GM12878 (cell line): ENCODE results near the gene G3BP1. TPM values are rescaled to one million over a fixed set of nuclear protein-coding genes. Genes with fewer than 3 reads are reported as not detected.
"Not testable (repeated sequence)": the region's sequence is repeated elsewhere in the genome, so short reads cannot be mapped to it uniquely, and the experiment has no call there.

Experiments
- ATAC-seq: fragments of 200-7000 bp; cut with Tn5 transposase; 3 replicates; pipeline ENCODE4 v1.9.1; 2020; ENCODE audit warnings: mild to moderate bottlenecking, moderate library complexity
- BruUV-seq: library from RNA; stranded (reverse); fragments of 400-500 nt; replicated peaks from 2 replicates; lab custom pipeline; 2021; lab: Mats Ljungman, UMichigan
- CTCF ChIA-PET: fragments of 300-600 bp; sonication (Branson Sonifier 250); formaldehyde crosslinking; extraction: SDS; loops from one replicate; lab custom pipeline; 2021; ENCODE audit warnings: inconsistent platforms; lab: Yijun Ruan, JAX
- POLR2A ChIA-PET: fragments of 350-600 bp; formaldehyde crosslinking; extraction: SDS; loops from one replicate; lab custom pipeline; 2021; ENCODE audit warnings: inconsistent platforms; lab: Charles Lee
- RAD21 ChIA-PET: fragments of 300-600 bp; sonication (Branson Sonifier 250); formaldehyde crosslinking; loops from one replicate; lab custom pipeline; 2023; ENCODE audit warnings: antibody characterized with exemption; ENCODE audit not compliant: unreplicated experiment; lab: Charles Lee
- SMC1A ChIA-PET: fragments of 300-600 bp; sonication (Branson Sonifier 250); formaldehyde crosslinking; loops from one replicate; lab custom pipeline; 2023; ENCODE audit not compliant: unreplicated experiment, uncharacterized antibody; lab: Charles Lee
- DNase-seq: peaks from one replicate; pipeline ENCODE4 v3.0.0-alpha.2; 2011; ENCODE audit warnings: low read depth, low spot score
- FAIRE-seq: peaks from 3 replicates; lab custom pipeline; 2011; peaks lifted over from hg19 to GRCh38; lab: Jason Lieb, UNC
- H2AFZ ChIP-seq: 2 replicates; pipeline ENCODE4 v1.6.0; 2011; ENCODE audit warnings: low read depth, low read length, control low read depth; ENCODE audit not compliant: control insufficient read depth
- H3K27ac ChIP-seq: 2 replicates; pipeline ENCODE4 v1.5.1; 2011; ENCODE audit warnings: control low read depth; ENCODE audit not compliant: control insufficient read depth, insufficient read depth
- H3K27me3 ChIP-seq, 2 experiments: replicated peaks in 1 of 2; 2 replicates each; pipeline versions ENCODE4 v1.6.0 to v1.6.1; 2011; ENCODE audit warnings: low read length in 1 of 2; ENCODE audit not compliant: control insufficient read depth in 2 of 2, insufficient read depth in 2 of 2
- H3K36me3 ChIP-seq, 2 experiments: 2 replicates each; pipeline ENCODE4 v1.5.1; 2011; ENCODE audit warnings: low read length in 1 of 2; ENCODE audit not compliant: control insufficient read depth in 2 of 2, insufficient read depth in 2 of 2
- H3K4me1 ChIP-seq: 2 replicates; pipeline ENCODE4 v1.6.1; 2011; ENCODE audit warnings: mild to moderate bottlenecking, low read length, moderate library complexity, mixed read lengths; ENCODE audit not compliant: control insufficient read depth, insufficient read depth
- H3K4me2 ChIP-seq: 2 replicates; pipeline ENCODE4 v1.6.0; 2011; ENCODE audit warnings: control low read depth; ENCODE audit not compliant: control insufficient read depth, insufficient read depth
- H3K4me3 ChIP-seq: fragments of 200-600 bp; sonication (generic); 2 replicates; pipeline ENCODE4 v1.5.1; 2016
- H3K79me2 ChIP-seq: 2 replicates; pipeline ENCODE4 v1.6.0; 2011; ENCODE audit warnings: low read length; ENCODE audit not compliant: control insufficient read depth, insufficient read depth
- H3K9ac ChIP-seq: 2 replicates; pipeline ENCODE4 v1.8.0; 2011; ENCODE audit warnings: low read length, control low read depth, mixed read lengths; ENCODE audit not compliant: control insufficient read depth, insufficient read depth
- H3K9me3 ChIP-seq: replicated peaks from 3 replicates; pipeline ENCODE4 v1.5.1; 2011; ENCODE audit warnings: mild to moderate bottlenecking, low read length; ENCODE audit not compliant: control insufficient read depth, insufficient read depth
- H4K20me1 ChIP-seq: 2 replicates; pipeline ENCODE4 v1.6.0; 2011; ENCODE audit not compliant: control insufficient read depth, insufficient read depth
- BCL11A ChIP-seq: IDR thresholded peaks from 2 replicates; pipeline ENCODE4 v1.6.1; 2011; ENCODE audit warnings: low read depth, low read length
- BCL3 ChIP-seq: IDR thresholded peaks from 2 replicates; pipeline ENCODE4 v1.6.1; 2011; ENCODE audit warnings: borderline replicate concordance, low read depth, mild to moderate bottlenecking, moderate library complexity, low read length; ENCODE audit not compliant: insufficient read depth, poor library complexity, severe bottlenecking
- CBX5 ChIP-seq: sonication (generic); IDR thresholded peaks from 2 replicates; pipeline ENCODE4 v1.6.1; 2016; ENCODE audit warnings: low read depth, moderate library complexity, mild to moderate bottlenecking, inconsistent platforms
- IKZF1 ChIP-seq: fragments of 450-650 bp; conservative IDR thresholded peaks from 2 replicates; pipeline ENCODE4 v1.6.1; 2017; ENCODE audit warnings: antibody characterized with exemption, mild to moderate bottlenecking
- KLF5 ChIP-seq: fragments of 450-650 bp; IDR thresholded peaks from 2 replicates; pipeline ENCODE4 v1.6.1; 2014; ENCODE audit warnings: mild to moderate bottlenecking; ENCODE audit not compliant: partially characterized antibody
- PAX5 ChIP-seq: IDR thresholded peaks from 2 replicates; pipeline ENCODE4 v1.6.1; 2011; ENCODE audit warnings: low read depth, low read length, borderline replicate concordance
- RAD51 ChIP-seq: fragments of 450-650 bp; IDR thresholded peaks from 2 replicates; pipeline ENCODE4 v1.6.1; 2016; ENCODE audit warnings: moderate library complexity, mild to moderate bottlenecking, inconsistent platforms
- TCF12 ChIP-seq: IDR thresholded peaks from 2 replicates; pipeline ENCODE4 v1.6.1; 2011; ENCODE audit warnings: low read depth, mild to moderate bottlenecking, low read length
- ZNF384 ChIP-seq: IDR thresholded peaks from 2 replicates; pipeline ENCODE4 v1.6.1; 2012; ENCODE audit warnings: low read depth, mild to moderate bottlenecking, low read length, improper control_type of control experiment, borderline replicate concordance
- WGBS: methylation state at CpG from one replicate; pipeline ENCODE4 v1.1.6; 2016; ENCODE audit warnings: low lambda C conversion rate; ENCODE audit not compliant: insufficient replicate concordance, insufficient coverage; ENCODE audit errors: missing lambda C conversion rate; 5-methylcytosine and 5-hydroxymethylcytosine counted together
- in situ Hi-C: fragments of 300-500 bp; cut with MboI; formaldehyde crosslinking; loops from 9 replicates; pipeline ENCODE4 v1.14.3; 2018; ENCODE audit warnings: mixed read lengths
- intact Hi-C: fragments of 100-400 bp; cut with micrococcal nuclease; formaldehyde crosslinking; loops from one replicate; pipeline ENCODE4 v1.14.2; 2022; ENCODE audit not compliant: unreplicated experiment
- polyA plus RNA-seq, 11 experiments: library from polyadenylated mRNA; depleted of rRNA in 4 of 11; unstranded in 6 of 11; stranded (reverse) in 5 of 11; fragments of >200 nt; fragmentation: Nextera tagmentation in 4 of 11; fragmentation: Illumina TruSeq in 1 of 11; extraction: Ambion mirVana in 4 of 11; extraction: Trizol in 1 of 11; gene quantifications; 1 replicate in 1 of 11; 2 replicates in 10 of 11; pipeline versions ENCODE4 v1.2.1 to v1.2.3, GENCODE V29; 2011 to 2016; ENCODE audit warnings: inconsistent platforms in 2 of 11, missing spikeins in 2 of 11, low read depth in 1 of 11
- total RNA-seq, 4 experiments: library from RNA; depleted of rRNA in 3 of 4; stranded (reverse); fragments of >200 nt in 3 of 4; fragmentation: Illumina TruSeq in 1 of 4; extraction: Trizol in 1 of 4; gene quantifications; 2 replicates each; pipeline versions ENCODE4 v1.2.1 to v1.2.3, GENCODE V29; 2013 to 2021

The G3BP1 gene
- total and polyA plus RNA-seq, 10 of the 15 experiments (the other 5 are each of a cell fraction or from before 2014, with no cell fraction given): 49.7 to 438 (median 148) TPM

- no peak for TF ChIP-seq IKZF1
- TF ChIP-seq BCL11A: no peak
- TF ChIP-seq CBX5: no peak
- TF ChIP-seq ZNF384: no peak
- TF ChIP-seq BCL3: no peak
- TF ChIP-seq TCF12: no peak
- TF ChIP-seq KLF5: no peak
- TF ChIP-seq RAD51: no peak
Observed at GRCh38 chr5:151781201-151781600, 9.4 kb downstream of the G3BP1 start (continued).

- H3K9ac ChIP-seq, H3K4me1 ChIP-seq, ATAC-seq, FAIRE-seq, in situ Hi-C loops, H4K20me1 ChIP-seq, H3K9me3 ChIP-seq, H3K4me3 ChIP-seq, H3K4me2 ChIP-seq, DNase-seq: not testable (repeated sequence)
- ChIA-PET SMC1A (interaction anchor here (1.9 to 3.2 kb wide), 2 partner anchors 10 to 27 kb away, joined by 5 to 17 read pairs; no protein-coding TSS in a partner anchor), CTCF (interaction anchor here (1.6 to 1.7 kb wide), 2 partner anchors 9 to 42 kb away, joined by 4 to 6 read pairs; no protein-coding TSS in a partner anchor)
- peaks cover 95% of the 10 kb centered on the region for H3K79me2 ChIP-seq
- TF ChIP-seq PAX5: peak; percentile 59; the same call in 1 of the 2 replicates
- TF ChIP-seq, all 136 proteins: peak for 1; not testable (repeated sequence) for 135
- POLR2A ChIA-PET, H2AFZ ChIP-seq, H3K36me3 ChIP-seq, H3K27me3 ChIP-seq, H3K27ac ChIP-seq, BruUV-seq: not testable (repeated sequence)
- WGBS: 93% methylated on average over 16 of the region's 16 CpGs
- intact Hi-C loops: loop anchor here (1.0 kb wide), 1 partner anchor 8 kb away; no protein-coding TSS in a partner anchor
- RAD21 ChIA-PET: interaction anchor here (1.0 to 3.3 kb wide), 2 partner anchors 12 to 132 kb away, joined by 4 to 8 read pairs; partner anchors contain the start of gene G3BP1
Observed at GRCh38 chr5:151783664-151784063, 11.9 kb downstream of the G3BP1 start.
